NCI-H82 treated with DMSO at 0.1 percent for 48 hours (cell line): ENCODE results near the gene RHPN2.
"Not testable (repeated sequence)": the region's sequence is repeated elsewhere in the genome, so short reads cannot be mapped to it uniquely, and the experiment has no call there.

Experiments used
- DNase-seq: peaks from one replicate; lab custom pipeline; 2025; ENCODE audit not compliant: unreplicated experiment; lab: John Stamatoyannopoulos, UW

The RHPN2 gene

DNA sequence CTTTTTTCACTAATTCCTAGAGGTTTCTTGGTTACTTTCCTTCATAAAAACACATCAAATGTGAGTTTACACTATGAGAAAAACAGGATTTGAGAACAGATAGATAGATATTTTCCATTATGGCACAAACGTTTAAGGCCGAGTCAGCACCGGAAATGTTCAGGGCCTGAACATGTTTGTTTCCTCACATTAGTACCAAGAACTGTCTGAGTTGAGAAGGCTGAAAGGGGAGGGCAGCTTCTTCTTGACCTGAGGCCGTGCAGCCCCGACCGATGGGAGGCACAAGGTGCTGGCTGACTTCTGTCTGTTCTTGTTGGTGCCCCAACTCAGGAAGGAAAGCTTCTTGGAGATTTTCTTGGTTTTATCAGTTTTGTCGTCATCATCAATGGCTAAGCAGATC, 84.9 kb downstream of the RHPN2 start:
- DNase-seq, result not testable (repeated sequence)

DNA sequence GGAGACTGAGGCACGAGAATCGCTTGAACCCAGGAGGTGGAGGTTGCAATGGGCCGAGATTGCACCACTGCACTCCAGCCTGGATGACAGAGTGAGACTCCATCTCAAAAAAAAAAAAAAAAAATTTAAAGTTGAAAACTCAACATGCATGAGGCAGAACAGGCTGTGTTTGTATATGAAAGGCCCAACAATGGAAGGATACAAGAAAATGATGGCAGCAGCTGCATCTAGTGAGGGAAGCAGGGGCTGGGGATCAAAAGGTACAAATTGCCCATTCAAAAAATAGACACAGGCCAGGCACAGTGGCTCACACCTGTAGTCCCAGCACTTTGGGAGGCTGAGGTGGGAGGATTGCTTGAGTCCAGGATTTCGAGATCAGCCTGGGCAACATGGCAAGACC, 86.9 kb downstream of the RHPN2 start:
- not testable (repeated sequence) for DNase-seq

DNA sequence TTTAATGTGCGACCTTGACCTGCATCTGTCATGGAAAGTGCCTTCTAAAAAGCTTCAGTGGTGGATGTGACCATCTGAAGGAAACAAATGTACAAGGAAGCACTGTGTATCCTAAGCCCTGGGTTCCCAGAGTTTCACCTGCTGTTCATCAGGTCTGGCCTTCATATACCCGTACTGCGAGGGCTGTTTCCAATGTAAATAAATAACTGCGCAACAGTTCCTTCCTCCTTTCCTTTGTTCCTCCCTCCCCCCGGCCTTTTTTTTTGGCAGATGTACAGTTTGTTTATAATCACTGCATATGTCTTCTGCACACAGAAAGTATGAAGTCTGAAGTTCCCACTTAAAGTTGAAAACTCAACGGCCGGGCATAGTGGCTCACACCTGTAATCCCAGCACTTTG, 87.4 kb downstream of the RHPN2 start:
- no peak for DNase-seq

DNA sequence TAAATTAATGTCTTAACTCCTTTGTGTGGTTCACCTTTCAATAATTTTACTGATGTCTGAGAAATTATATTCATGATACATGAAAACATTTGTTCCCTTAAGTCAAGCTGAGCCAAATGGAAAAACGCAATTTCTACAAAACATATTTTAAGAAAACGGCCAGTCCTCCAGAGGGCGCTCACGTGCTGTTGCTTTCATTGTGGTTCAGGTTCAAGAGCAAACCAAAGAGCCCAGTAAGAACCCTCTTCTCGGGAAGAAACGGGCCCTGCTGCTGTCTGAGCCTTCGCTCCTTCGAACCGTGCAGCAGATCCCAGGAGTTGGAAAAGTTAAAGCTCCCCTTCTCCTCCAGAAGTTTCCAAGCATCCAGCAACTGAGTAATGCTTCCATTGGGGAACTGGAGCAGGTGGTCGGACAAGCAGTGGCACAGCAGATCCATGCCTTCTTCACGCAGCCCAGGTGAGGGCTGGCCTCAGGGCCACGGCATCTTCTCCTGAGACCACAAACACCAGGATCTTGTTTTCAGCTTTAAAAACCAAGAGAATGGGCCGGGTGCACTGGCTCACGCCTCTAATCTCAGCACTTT, 88.4 kb downstream of the RHPN2 start:
- DNase-seq, result peak; percentile 54

DNA sequence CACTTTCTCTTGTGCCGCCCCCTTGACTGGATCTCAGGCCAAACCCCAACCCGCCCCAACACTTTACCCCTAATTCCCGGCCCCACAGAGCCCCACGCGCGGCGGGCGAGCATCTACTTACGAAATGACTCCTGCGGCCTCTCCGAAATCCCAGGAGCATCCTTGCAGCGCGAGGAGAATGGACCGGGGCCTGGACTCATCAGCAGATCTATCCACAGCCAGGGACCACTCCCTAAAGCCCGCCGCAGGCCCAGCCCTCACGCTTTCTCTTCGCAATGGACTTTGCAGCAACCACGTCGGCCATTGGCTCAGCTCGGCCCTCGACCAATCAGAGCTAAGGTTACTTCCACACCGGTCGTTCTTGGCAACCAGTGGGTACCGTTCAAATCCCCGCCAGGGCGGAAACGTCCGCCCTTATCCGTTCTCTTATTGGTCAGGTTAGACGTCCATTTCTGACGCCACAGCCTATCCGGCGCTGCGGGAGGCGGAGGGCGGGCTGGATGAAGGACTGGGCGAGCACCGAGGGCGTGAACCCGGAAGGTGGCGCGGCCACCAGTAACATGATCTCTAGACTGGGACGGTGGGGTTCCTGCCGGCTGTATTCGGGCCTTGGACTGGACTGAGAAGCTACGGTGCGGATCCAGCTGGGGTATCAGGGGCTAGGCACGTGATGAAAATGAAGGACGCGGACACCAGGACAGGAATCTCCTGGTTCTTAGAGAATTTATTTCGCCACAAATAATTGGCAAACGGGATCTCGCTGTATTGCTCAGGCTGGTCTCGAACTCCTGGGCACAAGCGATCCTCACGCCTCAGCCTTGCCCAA, 92.8 kb downstream of the RHPN2 start, which contains the start of the genes CEP89 and FAAP24:
CEP89 (minus strand) TSS at position 244 of the 826 bp plus-strand sequence; CDS start at position 160, 84 bp downstream.
FAAP24 (plus strand) TSS at position 528 of the 826 bp plus-strand sequence. CDS start 955 bp downstream, outside the sequence.
- DNase-seq, result peak; percentile 98

DNA sequence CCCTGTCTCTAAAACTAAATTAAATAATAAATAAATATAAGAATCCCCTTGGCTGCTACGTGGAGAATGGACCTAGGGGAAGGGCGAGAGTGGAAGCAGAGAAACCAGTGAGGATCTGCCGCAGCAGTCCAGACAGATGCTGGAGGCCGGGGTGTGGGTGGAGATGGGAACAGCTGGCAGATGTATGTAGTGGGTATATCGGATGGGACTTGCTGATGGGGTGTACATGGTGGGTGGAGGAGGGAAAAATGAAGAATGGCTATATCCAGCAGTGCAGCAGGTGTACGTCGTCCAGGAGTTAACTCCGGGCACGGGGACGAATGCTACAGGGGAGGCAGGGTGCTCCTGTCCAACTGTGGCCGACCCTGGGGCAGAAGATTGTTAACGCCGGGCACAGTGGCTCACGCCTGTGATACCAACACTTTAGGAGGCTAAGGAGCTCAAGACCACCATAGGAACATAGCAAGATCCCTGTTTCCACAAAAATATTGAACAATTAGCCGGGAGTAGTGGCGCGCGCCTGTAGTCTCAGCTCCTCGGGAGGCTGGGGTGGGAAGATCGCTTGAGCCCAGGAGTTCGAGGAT, 93.6 kb downstream of the RHPN2 start:
- no peak for DNase-seq

DNA sequence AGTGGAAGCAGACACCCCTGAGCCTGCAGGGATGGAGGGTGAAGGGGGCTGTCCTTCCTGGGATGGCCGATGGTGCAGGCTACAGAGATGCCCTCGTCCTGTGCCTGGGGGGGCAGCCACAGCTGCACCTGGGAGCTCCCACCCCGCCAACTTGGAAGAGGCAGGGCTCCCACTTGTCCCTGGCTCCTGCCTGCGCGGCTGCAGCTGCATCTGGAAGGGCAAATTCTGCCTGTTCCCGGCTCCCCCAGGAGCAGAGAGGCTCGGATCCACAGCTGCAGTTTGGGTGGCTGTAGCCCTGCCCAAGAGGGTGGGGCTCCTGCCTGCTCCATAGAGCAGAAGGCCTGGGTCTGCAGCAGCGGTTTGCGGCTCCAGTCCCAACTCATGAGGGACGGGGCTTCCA, 95.1 kb downstream of the RHPN2 start:
- DNase-seq, result no peak

DNA sequence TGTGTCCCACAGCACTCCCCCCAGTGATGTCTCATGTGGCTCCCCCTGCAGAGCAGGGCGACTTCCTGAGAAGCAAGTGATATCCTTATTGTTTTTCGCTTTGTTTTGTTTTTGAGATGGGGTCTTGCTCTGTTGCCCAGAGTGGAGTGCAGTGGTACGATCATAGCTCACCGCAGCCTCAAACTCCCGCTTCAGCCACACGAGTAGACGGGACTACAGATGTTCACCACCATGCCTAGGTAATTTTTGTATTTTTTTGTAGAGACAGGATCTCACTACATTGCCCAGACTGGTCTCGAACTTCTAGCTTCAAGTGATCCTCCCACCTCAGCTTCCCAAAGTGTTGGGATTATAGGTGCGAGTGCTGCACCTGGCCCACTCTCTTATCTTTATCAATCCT, 97.9 kb downstream of the RHPN2 start:
- DNase-seq, result no peak

DNA sequence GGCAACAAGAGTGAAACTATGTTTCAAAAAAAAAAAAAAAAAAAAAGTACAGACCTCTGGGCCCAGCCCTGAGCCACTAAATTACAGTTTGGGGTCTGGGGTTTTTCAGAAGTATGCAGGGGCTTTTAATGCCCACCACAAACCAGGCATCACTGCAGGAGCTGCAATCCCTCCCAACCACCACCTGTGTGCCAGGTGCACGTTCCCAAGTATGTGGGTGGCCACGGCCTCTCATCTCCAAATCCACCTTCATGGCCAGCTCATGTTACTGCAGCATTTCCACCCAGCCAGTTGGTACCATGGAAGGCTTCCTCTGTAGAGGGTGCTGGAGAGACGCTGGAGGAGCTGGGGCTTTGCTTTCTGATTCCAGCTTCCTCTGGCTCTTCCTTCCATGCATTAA, 119.4 kb downstream of the RHPN2 start:
- no peak for DNase-seq

DNA sequence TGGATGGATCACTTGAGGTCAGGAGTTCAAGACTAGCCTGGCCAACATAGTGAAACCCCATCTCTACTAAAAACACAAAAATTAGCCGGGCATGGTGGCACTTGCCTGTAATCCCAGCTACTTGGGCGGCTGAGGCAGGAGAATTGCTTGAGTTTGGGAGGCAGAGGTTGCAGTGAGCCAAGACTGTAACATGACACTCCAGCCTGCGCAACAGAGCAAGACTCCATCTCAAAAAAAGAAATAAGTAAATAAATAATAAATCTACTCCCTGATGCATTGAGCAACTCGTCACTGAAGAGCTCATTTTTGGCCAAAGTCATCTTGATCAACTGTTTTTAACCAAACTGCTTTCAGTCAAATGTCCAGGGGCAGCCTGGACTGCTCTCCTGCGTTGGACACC, 123.4 kb downstream of the RHPN2 start:
- DNase-seq, result not testable (repeated sequence)

DNA sequence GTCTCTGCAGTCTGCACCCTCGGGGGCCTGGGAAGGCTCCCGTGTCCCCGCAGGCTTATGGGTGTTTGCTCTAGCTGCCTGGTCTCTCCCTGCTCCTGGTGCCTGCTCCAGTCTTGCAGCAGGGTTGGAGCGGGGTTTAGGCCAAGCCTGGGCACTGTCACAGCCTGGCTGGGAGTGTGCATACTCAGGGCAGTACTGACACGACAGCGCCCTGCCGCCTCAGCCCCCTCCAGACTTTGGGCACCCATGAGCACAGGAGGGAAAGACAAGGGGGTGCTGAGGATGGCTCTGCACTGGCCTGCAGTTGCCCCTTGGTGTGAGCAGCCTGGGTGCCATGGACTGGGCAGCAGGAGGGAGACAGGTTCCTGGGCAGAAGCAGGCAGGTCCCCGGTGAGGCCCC, 128.6 kb downstream of the RHPN2 start:
- no peak for DNase-seq

DNA sequence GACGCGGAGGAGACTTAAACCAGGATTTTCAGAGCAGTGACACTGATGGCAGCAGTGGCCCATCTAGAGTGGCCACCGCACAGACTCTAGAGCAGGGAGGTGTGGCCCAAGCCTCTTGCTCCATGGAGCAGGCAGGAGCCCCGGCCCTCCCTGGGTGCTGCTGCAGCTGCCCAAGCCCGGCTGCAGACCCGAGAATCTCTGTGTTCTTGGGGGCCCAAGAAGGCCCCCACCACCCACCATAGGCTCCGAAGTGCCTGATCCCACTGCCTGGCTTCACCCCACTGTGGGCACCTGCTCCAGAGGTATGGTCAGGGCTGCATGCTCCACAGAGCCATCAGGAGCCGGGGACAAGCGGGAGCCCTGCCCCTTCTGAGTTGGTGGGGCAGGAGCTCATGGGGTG, 129.1 kb downstream of the RHPN2 start:
- DNase-seq, result no peak

DNA sequence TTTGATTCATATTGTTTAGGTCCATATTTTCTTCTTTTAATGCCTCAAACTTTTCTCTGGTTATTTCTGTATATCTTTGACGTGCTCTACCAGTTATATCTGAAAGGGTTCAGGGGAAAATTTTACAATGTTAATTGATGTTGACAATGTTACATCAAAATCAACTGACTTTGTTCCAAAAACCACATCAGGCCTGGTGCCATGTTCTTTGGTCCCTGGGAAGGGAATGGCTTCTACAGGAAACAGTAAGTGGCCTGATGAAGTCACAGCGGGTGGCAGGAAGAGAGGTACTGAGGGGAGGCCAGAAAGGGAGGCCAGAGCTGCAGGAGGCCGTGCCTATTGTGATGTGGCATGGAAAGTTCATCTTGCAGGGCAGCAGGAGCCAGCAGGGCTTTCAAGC, 131.1 kb downstream of the RHPN2 start:
- DNase-seq, result no peak

DNA sequence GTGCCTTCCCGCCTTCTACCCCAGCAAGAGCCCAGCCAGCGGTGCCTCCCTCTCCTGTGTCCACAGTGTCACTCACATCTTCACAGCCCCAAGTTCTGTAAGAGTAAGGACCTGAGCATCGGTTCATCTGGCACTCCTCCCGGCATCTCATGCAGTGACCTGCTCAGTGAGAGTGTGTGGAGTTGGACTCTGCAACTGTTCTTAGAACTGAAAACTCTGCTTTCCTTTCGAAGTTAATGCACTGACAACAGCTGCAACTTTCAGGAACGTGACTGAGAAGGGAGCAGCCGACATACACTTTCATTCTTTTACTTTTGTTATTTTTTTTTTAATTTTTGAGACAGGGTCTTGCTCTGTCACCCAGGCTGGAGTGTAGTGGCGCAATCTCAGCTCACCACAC, 134.1 kb downstream of the RHPN2 start:
- DNase-seq, result no peak

DNA sequence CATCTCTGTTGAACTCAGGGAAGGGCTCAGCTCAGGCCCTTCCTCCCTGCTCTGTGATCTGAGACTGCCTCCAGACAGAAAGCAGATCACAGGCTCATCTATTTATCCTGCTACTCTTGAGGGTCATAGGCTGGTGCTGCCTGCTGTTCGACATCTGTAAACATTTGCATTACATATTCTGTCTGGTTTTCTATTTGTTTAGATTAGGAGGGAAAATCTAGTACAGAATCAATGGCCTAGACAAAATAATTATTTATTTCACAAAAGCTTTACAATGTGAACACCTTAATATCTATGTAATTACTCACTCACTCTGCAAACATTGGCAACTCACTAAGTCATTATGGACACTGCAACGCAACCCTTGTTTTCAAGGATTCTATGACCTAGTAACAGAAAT, 135.9 kb downstream of the RHPN2 start:
- DNase-seq, result no peak
